WTC11 (cell line): Measurements from ENCODE around the gene GGNBP2. TPM values are rescaled to one million over a fixed set of nuclear protein-coding genes. Genes with fewer than 3 reads are reported as not detected.

Experiments
- ATAC-seq: fragments of 200-7000 bp; cut with Tn5 transposase; 2 replicates; pipeline ENCODE4 v1.10.0; 2021; ENCODE audit warnings: mild to moderate bottlenecking, moderate library complexity
- CTCF ChIA-PET: fragments of 300-600 bp; sonication (Branson Sonifier 250); formaldehyde crosslinking; loops from one replicate; lab custom pipeline; 2021; ENCODE audit warnings: antibody characterized with exemption; lab: Charles Lee
- POLR2A ChIA-PET: fragments of 350-600 bp; sonication (Branson Sonifier 250); formaldehyde crosslinking; loops from one replicate; lab custom pipeline; 2021; ENCODE audit warnings: antibody characterized with exemption; lab: Charles Lee
- DNase-seq: peaks from one replicate; pipeline ENCODE4 v3.0.0; 2021; ENCODE audit warnings: low spot score
- H3K27ac Mint-ChIP-seq: 2 replicates; pipeline ENCODE4 v1.8.0; 2021; ENCODE audit warnings: mixed read lengths
- H3K27me3 Mint-ChIP-seq: 2 replicates; pipeline ENCODE4 v1.8.0; 2021; ENCODE audit warnings: low read depth, mild to moderate bottlenecking, moderate library complexity, mixed read lengths
- H3K36me3 Mint-ChIP-seq: 2 replicates; pipeline ENCODE4 v1.8.0; 2021; ENCODE audit warnings: mixed read lengths
- H3K4me1 Mint-ChIP-seq: 2 replicates; pipeline ENCODE4 v1.8.0; 2022; ENCODE audit warnings: mixed read lengths
- H3K4me3 Mint-ChIP-seq: 2 replicates; pipeline ENCODE4 v1.8.0; 2021; ENCODE audit warnings: mild to moderate bottlenecking, moderate library complexity, mixed read lengths
- H3K9me3 Mint-ChIP-seq: 2 replicates; pipeline ENCODE4 v1.8.0; 2021; ENCODE audit warnings: mixed read lengths
- ETV6 ChIP-seq: sonication (generic); formaldehyde crosslinking; IDR thresholded peaks from 2 replicates; pipeline ENCODE4 v1.8.1; 2022; ENCODE audit warnings: mild to moderate bottlenecking, missing genetic modification reagents
- FOXK1 ChIP-seq: sonication (generic); formaldehyde crosslinking; IDR thresholded peaks from 2 replicates; pipeline ENCODE4 v1.8.0; 2022; ENCODE audit warnings: mild to moderate bottlenecking, moderate library complexity, missing genetic modification reagents
- FOXP1 ChIP-seq: sonication (generic); formaldehyde crosslinking; IDR thresholded peaks from 2 replicates; pipeline ENCODE4 v1.8.0; 2022; ENCODE audit warnings: missing genetic modification reagents, mild to moderate bottlenecking, moderate library complexity, borderline replicate concordance
- HMGXB4 ChIP-seq: sonication (generic); formaldehyde crosslinking; IDR thresholded peaks from 2 replicates; pipeline ENCODE4 v1.8.1; 2023; ENCODE audit warnings: mild to moderate bottlenecking, moderate library complexity, missing genetic modification reagents
- JUN ChIP-seq: sonication (generic); formaldehyde crosslinking; IDR thresholded peaks from 2 replicates; pipeline ENCODE4 v1.8.0; 2023; ENCODE audit warnings: mild to moderate bottlenecking, missing genetic modification reagents
- NFYB ChIP-seq: sonication (generic); formaldehyde crosslinking; conservative IDR thresholded peaks from 2 replicates; pipeline ENCODE4 v1.8.0; 2022; ENCODE audit warnings: low read depth, missing genetic modification reagents
- NR2C2 ChIP-seq: sonication (generic); formaldehyde crosslinking; IDR thresholded peaks from 2 replicates; pipeline ENCODE4 v1.8.0; 2022; ENCODE audit warnings: mild to moderate bottlenecking, missing genetic modification reagents
- PRRX2 ChIP-seq: fragments of 250-450 bp; sonication (Bioruptor Pico); IDR thresholded peaks from 2 replicates; pipeline ENCODE4 v1.8.0; 2021; ENCODE audit warnings: mild to moderate bottlenecking
- RORB ChIP-seq: fragments of 250-450 bp; sonication (Bioruptor Pico); IDR thresholded peaks from 2 replicates; pipeline ENCODE4 v1.9.0; 2021; ENCODE audit warnings: mild to moderate bottlenecking
- SMAD4 ChIP-seq: sonication (generic); formaldehyde crosslinking; IDR thresholded peaks from 2 replicates; pipeline ENCODE4 v1.8.0; 2022; ENCODE audit warnings: mild to moderate bottlenecking, missing genetic modification reagents
- TP53 ChIP-seq: sonication (generic); formaldehyde crosslinking; IDR thresholded peaks from 2 replicates; pipeline ENCODE4 v1.8.1; 2023; ENCODE audit warnings: mild to moderate bottlenecking, missing genetic modification reagents
- ZNF671 ChIP-seq: fragments of 250-450 bp; sonication (Bioruptor Pico); IDR thresholded peaks from 2 replicates; pipeline ENCODE4 v1.8.0; 2021; ENCODE audit warnings: mild to moderate bottlenecking
- total RNA-seq: library from RNA; stranded (reverse); gene quantifications from 3 replicates; pipeline ENCODE4 v1.2.3, GENCODE V29; 2021
- TF ChIP-seq, protein P1 (sequence below): fragments of 250-450 bp; sonication (Bioruptor Pico); IDR thresholded peaks from 2 replicates; pipeline ENCODE4 v1.9.0; 2021; ENCODE audit warnings: moderate library complexity, mild to moderate bottlenecking, inconsistent platforms, borderline replicate concordance
- TF ChIP-seq, protein P2 (sequence below): sonication (generic); formaldehyde crosslinking; IDR thresholded peaks from 2 replicates; pipeline ENCODE4 v1.8.1; 2023; ENCODE audit warnings: mild to moderate bottlenecking, missing genetic modification reagents
- TF ChIP-seq, protein P3 (sequence below): fragments of 200-600 bp; IDR thresholded peaks from 2 replicates; pipeline ENCODE4 v1.8.0; 2022; ENCODE audit warnings: antibody characterized with exemption
- TF ChIP-seq, protein P4 (sequence below): sonication (generic); formaldehyde crosslinking; IDR thresholded peaks from 2 replicates; pipeline ENCODE4 v1.8.1; 2023; ENCODE audit warnings: mild to moderate bottlenecking, missing genetic modification reagents, moderate library complexity
- TF ChIP-seq, protein P5 (sequence below): sonication (generic); formaldehyde crosslinking; IDR thresholded peaks from 2 replicates; pipeline ENCODE4 v1.8.0; 2022; ENCODE audit warnings: mild to moderate bottlenecking, missing genetic modification reagents
- TF ChIP-seq, protein P6 (sequence below): sonication (generic); formaldehyde crosslinking; IDR thresholded peaks from 2 replicates; pipeline ENCODE4 v1.8.1; 2022; ENCODE audit warnings: low read depth, mild to moderate bottlenecking, moderate library complexity, missing genetic modification reagents, borderline replicate concordance
- TF ChIP-seq, protein P7 (sequence below): sonication (generic); formaldehyde crosslinking; IDR thresholded peaks from 2 replicates; pipeline ENCODE4 v1.8.0; 2022; ENCODE audit warnings: mild to moderate bottlenecking, missing genetic modification reagents

GGNBP2 gene
- total RNA-seq, 1 experiment from 2014 or later, result 49.6 TPM

- Mint-ChIP-seq H3K4me1 (peaks cover 29% of the 10 kb centered on the region), H3K9me3 (no peaks in the 10 kb centered on the region), H3K4me3 (no peak overlapping the region), H3K27me3 (peaks cover 15% of the 10 kb centered on the region), H3K36me3 (no peaks in the 10 kb centered on the region), H3K27ac (no peak overlapping the region)
- CTCF ChIA-PET, result interaction anchor here (0.5 to 3.1 kb wide), 18 partner anchors 8 to 546 kb away, joined by 3 to 17 read pairs (median 5); partner anchors contain the start of genes AATF and MRM1
- POLR2A ChIA-PET, result no interaction called here
- ATAC-seq, result no peak
- DNase-seq, result no peak
- TF ChIP-seq, protein P1, sequence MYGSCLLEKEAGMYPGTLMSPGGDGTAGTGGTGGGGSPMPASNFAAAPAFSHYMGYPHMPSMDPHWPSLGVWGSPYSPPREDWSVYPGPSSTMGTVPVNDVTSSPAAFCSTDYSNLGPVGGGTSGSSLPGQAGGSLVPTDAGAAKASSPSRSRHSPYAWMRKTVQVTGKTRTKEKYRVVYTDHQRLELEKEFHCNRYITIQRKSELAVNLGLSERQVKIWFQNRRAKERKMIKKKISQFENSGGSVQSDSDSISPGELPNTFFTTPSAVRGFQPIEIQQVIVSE (CRISPR knock-in tag), result no peak
- TF ChIP-seq, protein P2, sequence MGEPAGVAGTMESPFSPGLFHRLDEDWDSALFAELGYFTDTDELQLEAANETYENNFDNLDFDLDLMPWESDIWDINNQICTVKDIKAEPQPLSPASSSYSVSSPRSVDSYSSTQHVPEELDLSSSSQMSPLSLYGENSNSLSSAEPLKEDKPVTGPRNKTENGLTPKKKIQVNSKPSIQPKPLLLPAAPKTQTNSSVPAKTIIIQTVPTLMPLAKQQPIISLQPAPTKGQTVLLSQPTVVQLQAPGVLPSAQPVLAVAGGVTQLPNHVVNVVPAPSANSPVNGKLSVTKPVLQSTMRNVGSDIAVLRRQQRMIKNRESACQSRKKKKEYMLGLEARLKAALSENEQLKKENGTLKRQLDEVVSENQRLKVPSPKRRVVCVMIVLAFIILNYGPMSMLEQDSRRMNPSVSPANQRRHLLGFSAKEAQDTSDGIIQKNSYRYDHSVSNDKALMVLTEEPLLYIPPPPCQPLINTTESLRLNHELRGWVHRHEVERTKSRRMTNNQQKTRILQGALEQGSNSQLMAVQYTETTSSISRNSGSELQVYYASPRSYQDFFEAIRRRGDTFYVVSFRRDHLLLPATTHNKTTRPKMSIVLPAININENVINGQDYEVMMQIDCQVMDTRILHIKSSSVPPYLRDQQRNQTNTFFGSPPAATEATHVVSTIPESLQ, result no peak
- no peak for TF ChIP-seq ZNF671 (CRISPR knock-in tag)
- TF ChIP-seq NFYB, result no peak
- no peak for TF ChIP-seq JUN
- no peak for TF ChIP-seq FOXK1 (CRISPR knock-in tag)
- TF ChIP-seq, protein P3, sequence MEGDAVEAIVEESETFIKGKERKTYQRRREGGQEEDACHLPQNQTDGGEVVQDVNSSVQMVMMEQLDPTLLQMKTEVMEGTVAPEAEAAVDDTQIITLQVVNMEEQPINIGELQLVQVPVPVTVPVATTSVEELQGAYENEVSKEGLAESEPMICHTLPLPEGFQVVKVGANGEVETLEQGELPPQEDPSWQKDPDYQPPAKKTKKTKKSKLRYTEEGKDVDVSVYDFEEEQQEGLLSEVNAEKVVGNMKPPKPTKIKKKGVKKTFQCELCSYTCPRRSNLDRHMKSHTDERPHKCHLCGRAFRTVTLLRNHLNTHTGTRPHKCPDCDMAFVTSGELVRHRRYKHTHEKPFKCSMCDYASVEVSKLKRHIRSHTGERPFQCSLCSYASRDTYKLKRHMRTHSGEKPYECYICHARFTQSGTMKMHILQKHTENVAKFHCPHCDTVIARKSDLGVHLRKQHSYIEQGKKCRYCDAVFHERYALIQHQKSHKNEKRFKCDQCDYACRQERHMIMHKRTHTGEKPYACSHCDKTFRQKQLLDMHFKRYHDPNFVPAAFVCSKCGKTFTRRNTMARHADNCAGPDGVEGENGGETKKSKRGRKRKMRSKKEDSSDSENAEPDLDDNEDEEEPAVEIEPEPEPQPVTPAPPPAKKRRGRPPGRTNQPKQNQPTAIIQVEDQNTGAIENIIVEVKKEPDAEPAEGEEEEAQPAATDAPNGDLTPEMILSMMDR, result no peak
- TF ChIP-seq, protein P4, sequence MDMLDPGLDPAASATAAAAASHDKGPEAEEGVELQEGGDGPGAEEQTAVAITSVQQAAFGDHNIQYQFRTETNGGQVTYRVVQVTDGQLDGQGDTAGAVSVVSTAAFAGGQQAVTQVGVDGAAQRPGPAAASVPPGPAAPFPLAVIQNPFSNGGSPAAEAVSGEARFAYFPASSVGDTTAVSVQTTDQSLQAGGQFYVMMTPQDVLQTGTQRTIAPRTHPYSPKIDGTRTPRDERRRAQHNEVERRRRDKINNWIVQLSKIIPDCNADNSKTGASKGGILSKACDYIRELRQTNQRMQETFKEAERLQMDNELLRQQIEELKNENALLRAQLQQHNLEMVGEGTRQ (CRISPR knock-in tag), result no peak
Observed at GRCh38 chr17:36628576-36628975, 83.9 kb downstream of the GGNBP2 start.

- DNase-seq (peak; percentile 90), ATAC-seq (peak; percentile 70)
- no peak overlapping the region for H3K27ac Mint-ChIP-seq
- ChIA-PET CTCF (interaction anchor here (0.5 to 2.4 kb wide), 20 partner anchors 9 to 545 kb away, joined by 3 to 17 read pairs (median 4); partner anchors contain the start of genes AATF, LHX1 and MRM1), POLR2A (no interaction called here)
- no peaks in the 10 kb centered on the region for H3K9me3 Mint-ChIP-seq
- H3K4me3 Mint-ChIP-seq, result no peak overlapping the region
- H3K4me1 Mint-ChIP-seq, result peaks cover 35% of the 10 kb centered on the region
- no peaks in the 10 kb centered on the region for H3K36me3 Mint-ChIP-seq
- H3K27me3 Mint-ChIP-seq, result peaks cover 18% of the 10 kb centered on the region
- no peak for TF ChIP-seq FOXK1 (CRISPR knock-in tag)
- no peak for TF ChIP-seq TP53
- TF ChIP-seq, protein P5, sequence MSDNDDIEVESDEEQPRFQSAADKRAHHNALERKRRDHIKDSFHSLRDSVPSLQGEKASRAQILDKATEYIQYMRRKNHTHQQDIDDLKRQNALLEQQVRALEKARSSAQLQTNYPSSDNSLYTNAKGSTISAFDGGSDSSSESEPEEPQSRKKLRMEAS (CRISPR knock-in tag), result peak; percentile 59; the same call in 1 of the 2 replicates
- 0 out of 2 replicates have a peak, but pooled peaks have one; percentile 33 for TF ChIP-seq HMGXB4 (CRISPR knock-in tag)
- TF ChIP-seq SMAD4 (CRISPR knock-in tag), result no peak
- TF ChIP-seq, protein P6, sequence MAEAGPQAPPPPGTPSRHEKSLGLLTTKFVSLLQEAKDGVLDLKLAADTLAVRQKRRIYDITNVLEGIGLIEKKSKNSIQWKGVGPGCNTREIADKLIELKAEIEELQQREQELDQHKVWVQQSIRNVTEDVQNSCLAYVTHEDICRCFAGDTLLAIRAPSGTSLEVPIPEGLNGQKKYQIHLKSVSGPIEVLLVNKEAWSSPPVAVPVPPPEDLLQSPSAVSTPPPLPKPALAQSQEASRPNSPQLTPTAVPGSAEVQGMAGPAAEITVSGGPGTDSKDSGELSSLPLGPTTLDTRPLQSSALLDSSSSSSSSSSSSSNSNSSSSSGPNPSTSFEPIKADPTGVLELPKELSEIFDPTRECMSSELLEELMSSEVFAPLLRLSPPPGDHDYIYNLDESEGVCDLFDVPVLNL (CRISPR knock-in tag), result no peak
- TF ChIP-seq RORB (CRISPR knock-in tag), result no peak
- TF ChIP-seq FOXP1, result no peak
- TF ChIP-seq NR2C2 (CRISPR knock-in tag), result no peak
- TF ChIP-seq, protein P3, result peak; percentile 100
- TF ChIP-seq, protein P7, sequence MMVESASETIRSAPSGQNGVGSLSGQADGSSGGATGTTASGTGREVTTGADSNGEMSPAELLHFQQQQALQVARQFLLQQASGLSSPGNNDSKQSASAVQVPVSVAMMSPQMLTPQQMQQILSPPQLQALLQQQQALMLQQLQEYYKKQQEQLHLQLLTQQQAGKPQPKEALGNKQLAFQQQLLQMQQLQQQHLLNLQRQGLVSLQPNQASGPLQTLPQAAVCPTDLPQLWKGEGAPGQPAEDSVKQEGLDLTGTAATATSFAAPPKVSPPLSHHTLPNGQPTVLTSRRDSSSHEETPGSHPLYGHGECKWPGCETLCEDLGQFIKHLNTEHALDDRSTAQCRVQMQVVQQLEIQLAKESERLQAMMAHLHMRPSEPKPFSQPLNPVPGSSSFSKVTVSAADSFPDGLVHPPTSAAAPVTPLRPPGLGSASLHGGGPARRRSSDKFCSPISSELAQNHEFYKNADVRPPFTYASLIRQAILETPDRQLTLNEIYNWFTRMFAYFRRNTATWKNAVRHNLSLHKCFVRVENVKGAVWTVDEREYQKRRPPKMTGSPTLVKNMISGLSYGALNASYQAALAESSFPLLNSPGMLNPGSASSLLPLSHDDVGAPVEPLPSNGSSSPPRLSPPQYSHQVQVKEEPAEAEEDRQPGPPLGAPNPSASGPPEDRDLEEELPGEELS, result no peak
- TF ChIP-seq PRRX2 (CRISPR knock-in tag), result no peak
- TF ChIP-seq ETV6 (CRISPR knock-in tag), result 0 out of 2 replicates have a peak, but pooled peaks have one; percentile 23
Observed at GRCh38 chr17:36629252-36629847, 84.6 kb downstream of the GGNBP2 start.
